HepG2 (cell line): ENCODE measurements around the gene SKP2. TPM values are rescaled to one million over a fixed set of nuclear protein-coding genes. Genes with fewer than 3 reads are reported as not detected.
A peak's percentile ranks its signal among the peaks of the same experiment; 100 is the strongest.

ENCODE experiments used
- ATAC-seq: fragments of 200-7000 bp; cut with Tn5 transposase; 3 replicates; pipeline ENCODE4 v1.9.1; 2020; ENCODE audit warnings: mild to moderate bottlenecking, moderate library complexity
- BruUV-seq: library from RNA; stranded (reverse); fragments of 400-500 nt; replicated peaks from 2 replicates; lab custom pipeline; 2021; lab: Mats Ljungman, UMichigan
- CTCF ChIA-PET: fragments of 300-600 bp; formaldehyde crosslinking; extraction: SDS; loops from one replicate; lab custom pipeline; 2021; ENCODE audit warnings: low total read pairs, inconsistent platforms, low intra/inter-chr PET ratio; lab: Yijun Ruan, JAX
- POLR2A ChIA-PET: fragments of 350-600 bp; sonication (Branson Sonifier 250); formaldehyde crosslinking; loops from one replicate; lab custom pipeline; 2020; ENCODE audit warnings: antibody characterized with exemption, inconsistent platforms; lab: Yijun Ruan, JAX
- DNase-seq: peaks from one replicate; pipeline ENCODE4 v3.0.0-alpha.2; 2015; ENCODE audit warnings: low spot score
- FAIRE-seq: peaks from 3 replicates; lab custom pipeline; 2011; peaks lifted over from hg19 to GRCh38; lab: Jason Lieb, UNC
- H2AFZ ChIP-seq: one replicate; pipeline ENCODE4 v1.6.1; 2011; ENCODE audit warnings: low read length, inconsistent platforms
- H3K27ac ChIP-seq: fragments of 300-600 bp; 3 replicates; pipeline ENCODE4 v1.8.0; 2011; ENCODE audit warnings: mixed run types, mild to moderate bottlenecking, mixed read lengths, low read length, inconsistent platforms; ENCODE audit not compliant: insufficient read depth; ENCODE audit errors: extremely low read length
- H3K27me3 ChIP-seq, 2 experiments: fragments of 200-600 bp in 1 of 2; 2 replicates in 1 of 2; 3 replicates in 1 of 2; pipeline versions ENCODE4 v1.6.0 to v1.8.0; 2011; ENCODE audit warnings: low read length in 2 of 2, mild to moderate bottlenecking in 2 of 2, moderate library complexity in 2 of 2, inconsistent platforms in 1 of 2; ENCODE audit not compliant: insufficient read depth in 2 of 2, control insufficient read depth in 1 of 2
- H3K36me3 ChIP-seq, 2 experiments: fragments of 200-600 bp in 1 of 2; replicated peaks in 1 of 2; 2 replicates in 1 of 2; 3 replicates in 1 of 2; pipeline versions ENCODE4 v1.5.1 to v1.8.0; 2011; ENCODE audit warnings: low read length in 2 of 2, inconsistent platforms in 1 of 2; ENCODE audit not compliant: insufficient read depth in 2 of 2, control insufficient read depth in 1 of 2
- H3K4me1 ChIP-seq: 2 replicates; pipeline ENCODE4 v1.5.1; 2012; ENCODE audit warnings: low read length, inconsistent platforms; ENCODE audit not compliant: insufficient read depth
- H3K4me2 ChIP-seq: 2 replicates; pipeline ENCODE4 v1.6.0; 2011; ENCODE audit warnings: low read depth, low read length, inconsistent platforms
- H3K4me3 ChIP-seq, 3 experiments: fragments of 200-600 bp in 1 of 3; sonication (generic), shearing (Covaris generic) in 1 of 3; replicated peaks in 1 of 3; 2 replicates each; pipeline ENCODE4 v1.5.1; 2011 to 2016; ENCODE audit warnings: low read length in 3 of 3, inconsistent platforms in 2 of 3, low read depth in 2 of 3, mild to moderate bottlenecking in 2 of 3, control low read depth in 1 of 3, mixed read lengths in 1 of 3; ENCODE audit not compliant: insufficient read depth in 1 of 3
- H3K79me2 ChIP-seq: one replicate; pipeline ENCODE4 v1.6.1; 2011; ENCODE audit warnings: low read length, inconsistent platforms; ENCODE audit not compliant: insufficient read depth
- H3K9ac ChIP-seq: 2 replicates; pipeline ENCODE4 v1.6.0; 2011; ENCODE audit warnings: mild to moderate bottlenecking, low read depth, low read length, inconsistent platforms; ENCODE audit not compliant: insufficient read depth
- H3K9me3 ChIP-seq: 2 replicates; pipeline ENCODE4 v1.5.1; 2012; ENCODE audit warnings: mild to moderate bottlenecking, low read length
- H4K20me1 ChIP-seq: 2 replicates; pipeline ENCODE4 v1.6.0; 2011; ENCODE audit warnings: inconsistent platforms, mild to moderate bottlenecking, low read length, moderate library complexity; ENCODE audit not compliant: insufficient read depth
- AKAP8 ChIP-seq: sonication (generic); formaldehyde crosslinking; IDR thresholded peaks from 2 replicates; pipeline ENCODE4 v1.5.1; 2020; ENCODE audit warnings: mild to moderate bottlenecking, missing genetic modification reagents
- ARID2 ChIP-seq: sonication (generic); formaldehyde crosslinking; IDR thresholded peaks from 2 replicates; pipeline ENCODE4 v1.8.1; 2022; ENCODE audit warnings: mild to moderate bottlenecking, missing genetic modification reagents, borderline replicate concordance
- CEBPB ChIP-seq: IDR thresholded peaks from 2 replicates; pipeline ENCODE4 v1.6.1; 2011; ENCODE audit warnings: low read depth, low read length, improper control_type of control experiment, borderline replicate concordance
- DMAP1 ChIP-seq: IDR thresholded peaks from 2 replicates; pipeline ENCODE4 v1.6.1; 2016
- FOSL2 ChIP-seq: sonication (generic); formaldehyde crosslinking; IDR thresholded peaks from 2 replicates; pipeline ENCODE4 v1.4.0; 2020; ENCODE audit warnings: missing genetic modification reagents
- HHEX ChIP-seq: IDR thresholded peaks from 2 replicates; pipeline ENCODE4 v1.6.1; 2016; ENCODE audit warnings: control low read depth
- JUNB ChIP-seq: sonication (generic); formaldehyde crosslinking; IDR thresholded peaks from 2 replicates; pipeline ENCODE4 v1.8.0; 2022; ENCODE audit warnings: missing genetic modification reagents, mild to moderate bottlenecking, borderline replicate concordance
- MZF1 ChIP-seq: sonication (generic); formaldehyde crosslinking; IDR thresholded peaks from 2 replicates; pipeline ENCODE4 v1.8.1; 2023; ENCODE audit warnings: mild to moderate bottlenecking, missing genetic modification reagents, borderline replicate concordance
- NCOA2 ChIP-seq: sonication (generic); formaldehyde crosslinking; IDR thresholded peaks from 2 replicates; pipeline ENCODE4 v1.8.0; 2022; ENCODE audit warnings: inconsistent platforms
- NONO ChIP-seq, 2 experiments: fragments of 450-650 bp in 1 of 2; sonication (generic) in 1 of 2; formaldehyde crosslinking in 1 of 2; IDR thresholded peaks in 1 of 2; conservative IDR thresholded peaks in 1 of 2; 2 replicates each; pipeline versions ENCODE4 v1.6.1 to v1.8.0; 2017 to 2022; ENCODE audit warnings: mild to moderate bottlenecking in 1 of 2, missing genetic modification reagents in 1 of 2, moderate library complexity in 1 of 2
- POLR2A ChIP-seq, 2 experiments: IDR thresholded peaks; 2 replicates each; pipeline ENCODE4 v1.6.1; 2011; ENCODE audit warnings: low read depth in 2 of 2, low read length in 2 of 2, mild to moderate bottlenecking in 1 of 2, moderate library complexity in 1 of 2; ENCODE audit not compliant: insufficient read depth in 1 of 2
- SAP130 ChIP-seq: IDR thresholded peaks from 2 replicates; pipeline ENCODE4 v1.6.1; 2016; ENCODE audit warnings: low read depth
- SIN3A ChIP-seq: IDR thresholded peaks from 2 replicates; pipeline ENCODE4 v1.6.1; 2011; ENCODE audit warnings: low read depth, mild to moderate bottlenecking, control low read depth, low read length, borderline replicate concordance
- TOPORS ChIP-seq: sonication (generic); formaldehyde crosslinking; IDR thresholded peaks from 2 replicates; pipeline ENCODE4 v1.8.0; 2023; ENCODE audit warnings: mild to moderate bottlenecking, missing genetic modification reagents
- ZFX ChIP-seq: sonication (generic); formaldehyde crosslinking; IDR thresholded peaks from 2 replicates; pipeline ENCODE4 v1.4.0; 2020; ENCODE audit warnings: mild to moderate bottlenecking, low read depth, missing genetic modification reagents, moderate library complexity
- ZNF562 ChIP-seq: sonication (generic); formaldehyde crosslinking; IDR thresholded peaks from 2 replicates; pipeline ENCODE4 v1.8.0; 2022; ENCODE audit warnings: missing genetic modification reagents, borderline replicate concordance
- ZNF607 ChIP-seq: sonication (generic); formaldehyde crosslinking; IDR thresholded peaks from 2 replicates; pipeline ENCODE4 v1.5.1; 2020; ENCODE audit warnings: missing genetic modification reagents, mild to moderate bottlenecking, borderline replicate concordance
- ZNF670 ChIP-seq: sonication (generic); formaldehyde crosslinking; IDR thresholded peaks from 2 replicates; pipeline ENCODE4 v1.8.0; 2022; ENCODE audit warnings: mild to moderate bottlenecking, missing genetic modification reagents, borderline replicate concordance
- WGBS: methylation state at CpG from one replicate; pipeline ENCODE4 v1.1.6; 2017; ENCODE audit warnings: low lambda C conversion rate; 5-methylcytosine and 5-hydroxymethylcytosine counted together
- in situ Hi-C: cut with HindIII; loops from 2 replicates; pipeline ENCODE4 v1.10.0; 2017; ENCODE audit warnings: low pct_unique_long_range_greater_than_20kb; ENCODE audit not compliant: extremely low pct_ligation_motif_present
- intact Hi-C: fragments of 100-400 bp; cut with micrococcal nuclease; formaldehyde crosslinking; loops from one replicate; pipeline ENCODE4 v1.10.0; 2022; ENCODE audit not compliant: unreplicated experiment
- polyA plus RNA-seq, 8 experiments: library from polyadenylated mRNA; depleted of rRNA in 3 of 8; stranded (reverse) in 7 of 8; unstranded in 1 of 8; fragments of >200 nt; fragmentation: Illumina TruSeq in 4 of 8; extraction: Trizol in 4 of 8; gene quantifications; 2 replicates each; pipeline versions ENCODE4 v1.2.1 to v1.2.3, GENCODE V29; 2011 to 2016; ENCODE audit warnings: low read depth in 4 of 8, missing spikeins in 1 of 8, mixed read lengths in 1 of 8; ENCODE audit not compliant: insufficient read depth in 1 of 8
- total RNA-seq, 5 experiments: library from RNA; depleted of rRNA; stranded (reverse); fragments of >200 nt; fragmentation: Illumina TruSeq; extraction: Trizol; gene quantifications; 2 replicates each; pipeline ENCODE4 v1.2.3, GENCODE V29; 2016; ENCODE audit warnings: low read depth in 1 of 5
- TF ChIP-seq, protein P1 (sequence below): sonication (generic); formaldehyde crosslinking; IDR thresholded peaks from 2 replicates; pipeline ENCODE4 v1.8.1; 2023; ENCODE audit warnings: mild to moderate bottlenecking, moderate library complexity, missing genetic modification reagents
- TF ChIP-seq, protein P2 (sequence below), 2 experiments: sonication (generic) in 1 of 2; formaldehyde crosslinking in 1 of 2; IDR thresholded peaks; 2 replicates each; pipeline versions ENCODE4 v1.4.0 to v1.6.1; 2018 to 2020; ENCODE audit warnings: missing genetic modification reagents in 2 of 2, borderline replicate concordance in 1 of 2, low read depth in 1 of 2, mild to moderate bottlenecking in 1 of 2, missing biosample characterization in 1 of 2

SKP2 gene
- total and polyA plus RNA-seq, 2 of the 13 experiments (the other 11 are each of a cell fraction or from before 2014, with no cell fraction given), result 29.6 to 84.1 TPM

DNA sequence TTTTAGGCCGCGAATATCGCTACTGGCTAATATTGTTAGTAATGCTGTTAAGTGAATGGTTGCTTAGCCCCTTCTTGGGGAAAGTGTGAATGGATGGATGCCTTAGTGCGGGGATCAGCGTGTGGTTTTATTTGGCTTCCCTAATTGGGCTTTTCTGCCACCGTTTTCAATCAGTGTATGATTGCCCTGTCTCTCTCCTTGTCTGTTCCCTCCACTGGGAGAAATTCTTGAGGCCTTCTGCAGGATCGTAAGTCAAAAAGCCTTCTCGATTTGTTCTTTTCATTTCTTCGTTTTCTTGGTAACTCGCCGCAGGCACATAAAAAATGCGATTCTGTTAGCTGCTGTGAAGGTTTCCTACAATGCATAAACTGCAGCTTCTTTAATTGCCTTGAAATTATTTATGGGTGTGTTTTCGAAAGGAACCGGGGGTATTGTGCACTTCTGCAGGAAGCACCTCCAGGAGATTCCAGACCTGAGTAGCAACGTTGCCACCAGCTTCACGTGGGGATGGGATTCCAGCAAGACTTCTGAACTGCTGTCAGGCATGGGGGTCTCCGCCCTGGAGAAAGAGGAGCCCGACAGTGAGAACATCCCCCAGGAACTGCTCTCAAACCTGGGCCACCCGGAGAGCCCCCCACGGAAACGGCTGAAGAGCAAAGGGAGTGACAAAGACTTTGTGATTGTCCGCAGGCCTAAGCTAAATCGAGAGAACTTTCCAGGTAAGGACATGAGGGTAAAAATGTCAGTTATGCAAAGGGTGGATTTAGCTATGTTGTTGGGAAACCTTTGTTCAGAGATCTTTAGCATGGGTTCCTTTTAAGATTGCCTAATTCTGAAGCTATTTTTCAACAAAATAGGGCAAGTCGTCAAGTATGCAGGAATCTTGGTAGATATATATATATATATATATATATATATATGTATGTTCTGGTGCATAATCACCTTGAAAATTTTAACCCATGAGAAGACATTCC is 700 bp downstream of the SKP2 start (continued):
- TF ChIP-seq, protein P1, sequence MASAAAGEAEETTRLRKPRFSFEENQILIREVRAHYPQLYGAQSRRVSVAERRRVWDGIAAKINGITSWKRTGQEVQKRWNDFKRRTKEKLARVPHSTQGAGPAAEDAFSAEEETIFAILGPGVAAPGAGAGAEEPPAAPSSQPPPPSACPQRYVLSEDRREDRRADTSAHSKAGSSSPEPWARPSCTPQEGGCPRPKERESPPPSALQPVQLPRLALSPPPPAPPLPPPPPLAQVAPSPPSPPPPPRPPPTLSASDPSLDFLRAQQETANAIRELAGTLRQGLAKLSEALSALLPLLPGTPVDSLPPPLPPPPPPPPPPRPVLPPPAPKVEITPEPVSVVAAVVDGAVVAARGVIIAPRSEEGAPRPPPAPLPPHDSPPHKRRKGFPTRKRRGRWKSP (CRISPR knock-in tag), result 0 out of 2 replicates have a peak, but pooled peaks have one; percentile 1
- TF ChIP-seq CEBPB (peak; percentile 26; the same call in 1 of the 2 replicates), ZNF607 (CRISPR knock-in tag) (0 out of 2 replicates have a peak, but pooled peaks have one; percentile 20), AKAP8 (CRISPR knock-in tag) (0 out of 2 replicates have a peak, but pooled peaks have one; percentile 5), ARID2 (0 out of 2 replicates have a peak, but pooled peaks have one; percentile 7), ZNF670 (CRISPR knock-in tag) (peak; percentile 49; the same call in 1 of the 2 replicates), DMAP1 (CRISPR knock-in tag) (peak; percentile 7; the same call in 1 of the 2 replicates)

DNA sequence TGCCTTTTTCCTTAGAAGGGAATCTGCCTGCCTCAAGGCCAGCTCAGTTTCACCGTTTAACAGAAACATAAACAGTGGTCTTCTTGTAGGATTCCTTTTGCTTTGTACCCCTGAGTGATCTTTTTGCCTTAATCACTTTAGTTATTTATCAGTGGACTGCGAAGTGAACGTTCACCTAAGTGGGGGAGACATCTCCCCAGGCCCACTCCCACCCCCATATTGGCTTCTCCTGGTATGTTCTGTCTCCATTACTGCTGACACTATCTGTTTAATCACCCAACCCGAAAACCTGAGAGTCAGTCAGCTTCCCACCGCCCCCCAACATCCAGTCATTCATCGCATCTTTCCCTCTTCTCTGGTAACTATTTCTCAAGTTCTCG is 1.4 kb downstream of the SKP2 start:
- H3K9ac ChIP-seq, result peak overlapping the region; percentile 87; the same call in 1 of the 2 replicates
- intact Hi-C loops, result loop anchor here (1.0 to 10.0 kb wide), 5 partner anchors 27 to 1226 kb away; partner anchors contain the start of genes DNAJC21 and NIPBL
- H2AFZ ChIP-seq, result no peak overlapping the region
- in situ Hi-C loops, result no loop called here
- POLR2A ChIA-PET, result interaction anchor here (0.9 to 4.5 kb wide), 7 partner anchors 14 to 724 kb away, joined by 3 to 57 read pairs (median 11); partner anchors contain the start of genes NADK2 and NIPBL
- peak overlapping the region; percentile 73 for H3K27ac ChIP-seq
- H4K20me1 ChIP-seq, result no peaks in the 10 kb centered on the region
- ATAC-seq (no peak), DNase-seq (no peak), FAIRE-seq (no peak)
- BruUV-seq, result no TSS peak
- no peaks in the 10 kb centered on the region for H3K9me3 ChIP-seq
- peak overlapping the region; percentile 69 to 90 (median 84); a peak in 5 of 6 replicates for H3K4me3 ChIP-seq
- CTCF ChIA-PET, result no interaction called here
- H3K27me3 ChIP-seq, result no peaks in the 10 kb centered on the region; a peak in 1 of 5 replicates
- H3K4me1 ChIP-seq, result peaks cover 76% of the 10 kb centered on the region
- WGBS, result 71% methylated on average over 7 of the region's 7 CpGs
- H3K79me2 ChIP-seq, result peaks cover 49% of the 10 kb centered on the region
- peaks cover 4 to 36% of the 10 kb centered on the region in 2 experiments for H3K36me3 ChIP-seq
- H3K4me2 ChIP-seq, result peak overlapping the region; percentile 99
- no peak for TF ChIP-seq NONO (IDR thresholded peaks at IDR 0.05)
- peak; percentile 3; the same call in 1 of the 2 replicates for TF ChIP-seq NONO (CRISPR knock-in tag; conservative IDR thresholded peaks at IDR 0.05)
- TF ChIP-seq, protein P2, sequence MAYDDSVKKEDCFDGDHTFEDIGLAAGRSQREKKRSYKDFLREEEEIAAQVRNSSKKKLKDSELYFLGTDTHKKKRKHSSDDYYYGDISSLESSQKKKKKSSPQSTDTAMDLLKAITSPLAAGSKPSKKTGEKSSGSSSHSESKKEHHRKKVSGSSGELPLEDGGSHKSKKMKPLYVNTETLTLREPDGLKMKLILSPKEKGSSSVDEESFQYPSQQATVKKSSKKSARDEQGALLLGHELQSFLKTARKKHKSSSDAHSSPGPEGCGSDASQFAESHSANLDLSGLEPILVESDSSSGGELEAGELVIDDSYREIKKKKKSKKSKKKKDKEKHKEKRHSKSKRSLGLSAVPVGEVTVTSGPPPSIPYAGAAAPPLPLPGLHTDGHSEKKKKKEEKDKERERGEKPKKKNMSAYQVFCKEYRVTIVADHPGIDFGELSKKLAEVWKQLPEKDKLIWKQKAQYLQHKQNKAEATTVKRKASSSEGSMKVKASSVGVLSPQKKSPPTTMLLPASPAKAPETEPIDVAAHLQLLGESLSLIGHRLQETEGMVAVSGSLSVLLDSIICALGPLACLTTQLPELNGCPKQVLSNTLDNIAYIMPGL (CRISPR knock-in tag; IDR thresholded peaks at IDR 0.05; ENCODE audit: borderline replicate concordance in 1 of 2, low read depth in 1 of 2), result no peak
- TF ChIP-seq TOPORS (CRISPR knock-in tag), result no peak
- no peak for TF ChIP-seq JUNB (CRISPR knock-in tag)
- no peak for TF ChIP-seq POLR2A (IDR thresholded peaks at IDR 0.05; ENCODE audit: insufficient read depth in 1 of 2, low read depth in 2 of 2, low read length in 2 of 2)
- no peak for TF ChIP-seq FOSL2 (CRISPR knock-in tag)
- TF ChIP-seq ZFX (CRISPR knock-in tag), result 0 out of 2 replicates have a peak, but pooled peaks have one; percentile 4
- TF ChIP-seq NCOA2 (CRISPR knock-in tag), result no peak
- TF ChIP-seq SAP130 (CRISPR knock-in tag), result no peak
- TF ChIP-seq HHEX, result no peak
- no peak for TF ChIP-seq SIN3A
- TF ChIP-seq MZF1, result no peak
- TF ChIP-seq ZNF562, result no peak
